ENCODE data around the gene PRDM15. TPM values are rescaled to one million over a fixed set of nuclear protein-coding genes. Genes with fewer than 3 reads are reported as not detected.

PRDM15 gene
- polyA plus RNA-seq, 12 donors = 3.7 to 5.8 (median 4.5) TPM; not detected in 1

GRCh38 chr21:41827951-41828883 is 50.9 kb downstream of the PRDM15 start:
- DNase-seq = no peak

GRCh38 chr21:41825881-41826280 is 53.3 kb downstream of the PRDM15 start:
- no peak for DNase-seq

GRCh38 chr21:41825216-41825615 is 53.9 kb downstream of the PRDM15 start:
- no peak for DNase-seq

GRCh38 chr21:41824466-41825207 is 54.5 kb downstream of the PRDM15 start:
- DNase-seq = no peak

- DNase-seq = no peak
These were observed 55.2 kb downstream of the PRDM15 start for GRCh38 chr21:41823906-41824305.

GRCh38 chr21:41823166-41823565 is 56.0 kb downstream of the PRDM15 start:
- DNase-seq = no peak

GRCh38 chr21:41821756-41822431 is 57.2 kb downstream of the PRDM15 start:
- no peak for DNase-seq

- no peak for DNase-seq
These were observed 57.9 kb downstream of the PRDM15 start for GRCh38 chr21:41821081-41821755.

GRCh38 chr21:41820384-41821080 is 58.6 kb downstream of the PRDM15 start:
- DNase-seq = no peak

GRCh38 chr21:41819856-41820281 is 59.3 kb downstream of the PRDM15 start:
- no peak for DNase-seq

- no peak for DNase-seq
These were observed 59.8 kb downstream of the PRDM15 start for GRCh38 chr21:41819236-41819855.

GRCh38 chr21:41817877-41818855 is 61.0 kb downstream of the PRDM15 start:
- DNase-seq = no peak

GRCh38 chr21:41817228-41817627 is 61.9 kb downstream of the PRDM15 start:
- DNase-seq = peak; percentile 53

GRCh38 chr21:41816583-41817165 is 62.5 kb downstream of the PRDM15 start:
- DNase-seq = peak; percentile 64

GRCh38 chr21:41815652-41816582 is 63.2 kb downstream of the PRDM15 start:
- no peak for DNase-seq

GRCh38 chr21:41813226-41813625 is 65.9 kb downstream of the PRDM15 start:
- DNase-seq = no peak

- no peak for DNase-seq
These were observed 66.5 kb downstream of the PRDM15 start for GRCh38 chr21:41812679-41813078.

- no peak for DNase-seq
These were observed 68.6 kb downstream of the PRDM15 start for GRCh38 chr21:41810597-41810932.

All from muscle of arm (tissue), 12 donors.